Retina (tissue), 1 donor: Measurements from ENCODE around the gene IFNK.
"Not testable (repeated sequence)": the region's sequence is repeated elsewhere in the genome, so short reads cannot be mapped to it uniquely, and the experiment has no call there.

Experiments used
- DNase-seq: peaks from one replicate; pipeline ENCODE4 v3.0.0-alpha.2; 2016

IFNK gene

GRCh38 chr9:27524236-27524635, at the start of gene IFNK:
TSS of gene IFNK (plus strand) at chr9:27524290. CDS start at chr9:27524337, 47 bp downstream.
- no peak for DNase-seq

- DNase-seq: no peak
These were observed 49.8 kb upstream of the IFNK start for GRCh38 chr9:27474305-27474704.

- no peak for DNase-seq
These were observed 49.0 kb upstream of the IFNK start for GRCh38 chr9:27475057-27475595.

- DNase-seq: no peak
These were observed 47.1 kb upstream of the IFNK start for GRCh38 chr9:27476870-27477515.

- DNase-seq: no peak
These were observed 45.8 kb upstream of the IFNK start for GRCh38 chr9:27478322-27478721.

- no peak for DNase-seq
These were observed 41.4 kb upstream of the IFNK start for GRCh38 chr9:27482709-27483108.

- DNase-seq: no peak
These were observed 40.5 kb upstream of the IFNK start for GRCh38 chr9:27483576-27483975.

GRCh38 chr9:27485158-27485557, 38.9 kb upstream of the IFNK start:
- no peak for DNase-seq

GRCh38 chr9:27487128-27487640, 36.9 kb upstream of the IFNK start:
- no peak for DNase-seq

GRCh38 chr9:27487927-27488326, 36.2 kb upstream of the IFNK start:
- no peak for DNase-seq

GRCh38 chr9:27489087-27489876, 34.8 kb upstream of the IFNK start:
- DNase-seq: peak; percentile 22

- DNase-seq: no peak
These were observed 32.9 kb upstream of the IFNK start for GRCh38 chr9:27491154-27491553.

- DNase-seq: no peak
These were observed 28.5 kb upstream of the IFNK start for GRCh38 chr9:27495480-27496134.

GRCh38 chr9:27496135-27496504, 28.0 kb upstream of the IFNK start:
- no peak for DNase-seq

- peak; percentile 74 for DNase-seq
These were observed 26.1 kb upstream of the IFNK start for GRCh38 chr9:27497883-27498417.

GRCh38 chr9:27499451-27499850, 24.6 kb upstream of the IFNK start:
- DNase-seq: no peak

- not testable (repeated sequence) for DNase-seq
These were observed 23.2 kb upstream of the IFNK start for GRCh38 chr9:27500902-27501301.

- no peak for DNase-seq
These were observed 20.5 kb upstream of the IFNK start for GRCh38 chr9:27503623-27504022.

- no peak for DNase-seq
These were observed 19.8 kb upstream of the IFNK start for GRCh38 chr9:27504259-27504658.

GRCh38 chr9:27505744-27506161, 18.3 kb upstream of the IFNK start:
- no peak for DNase-seq

GRCh38 chr9:27506981-27507380, 17.1 kb upstream of the IFNK start:
- no peak for DNase-seq

- no peak for DNase-seq
These were observed 13.3 kb upstream of the IFNK start for GRCh38 chr9:27510780-27511179.

- no peak for DNase-seq
These were observed 12.3 kb upstream of the IFNK start for GRCh38 chr9:27511771-27512170.
